ENCODE data around the gene GORASP1.

Gene GORASP1

GRCh38 chr3:39146611-39147591 lies 39.5 kb upstream of the GORASP1 start:
- Histone ChIP-seq H3K36me3 (peaks cover 50% of the 10 kb centered on the region), H3K4me3 (ENCODE audit: low read depth, low read length) (no peak overlapping the region), H3K27ac (peak overlapping the region; percentile 87), H3K27me3 (ENCODE audit: insufficient read depth, low read depth, severe bottlenecking) (no peaks in the 10 kb centered on the region), H3K9me3 (ENCODE audit: severe bottlenecking) (no peaks in the 10 kb centered on the region)
- peak; percentile 58 for DNase-seq
- TF ChIP-seq, protein P1, sequence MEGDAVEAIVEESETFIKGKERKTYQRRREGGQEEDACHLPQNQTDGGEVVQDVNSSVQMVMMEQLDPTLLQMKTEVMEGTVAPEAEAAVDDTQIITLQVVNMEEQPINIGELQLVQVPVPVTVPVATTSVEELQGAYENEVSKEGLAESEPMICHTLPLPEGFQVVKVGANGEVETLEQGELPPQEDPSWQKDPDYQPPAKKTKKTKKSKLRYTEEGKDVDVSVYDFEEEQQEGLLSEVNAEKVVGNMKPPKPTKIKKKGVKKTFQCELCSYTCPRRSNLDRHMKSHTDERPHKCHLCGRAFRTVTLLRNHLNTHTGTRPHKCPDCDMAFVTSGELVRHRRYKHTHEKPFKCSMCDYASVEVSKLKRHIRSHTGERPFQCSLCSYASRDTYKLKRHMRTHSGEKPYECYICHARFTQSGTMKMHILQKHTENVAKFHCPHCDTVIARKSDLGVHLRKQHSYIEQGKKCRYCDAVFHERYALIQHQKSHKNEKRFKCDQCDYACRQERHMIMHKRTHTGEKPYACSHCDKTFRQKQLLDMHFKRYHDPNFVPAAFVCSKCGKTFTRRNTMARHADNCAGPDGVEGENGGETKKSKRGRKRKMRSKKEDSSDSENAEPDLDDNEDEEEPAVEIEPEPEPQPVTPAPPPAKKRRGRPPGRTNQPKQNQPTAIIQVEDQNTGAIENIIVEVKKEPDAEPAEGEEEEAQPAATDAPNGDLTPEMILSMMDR (IDR thresholded peaks at IDR 0.05; ENCODE audit: low read depth, low read length), result no peak

DNA sequence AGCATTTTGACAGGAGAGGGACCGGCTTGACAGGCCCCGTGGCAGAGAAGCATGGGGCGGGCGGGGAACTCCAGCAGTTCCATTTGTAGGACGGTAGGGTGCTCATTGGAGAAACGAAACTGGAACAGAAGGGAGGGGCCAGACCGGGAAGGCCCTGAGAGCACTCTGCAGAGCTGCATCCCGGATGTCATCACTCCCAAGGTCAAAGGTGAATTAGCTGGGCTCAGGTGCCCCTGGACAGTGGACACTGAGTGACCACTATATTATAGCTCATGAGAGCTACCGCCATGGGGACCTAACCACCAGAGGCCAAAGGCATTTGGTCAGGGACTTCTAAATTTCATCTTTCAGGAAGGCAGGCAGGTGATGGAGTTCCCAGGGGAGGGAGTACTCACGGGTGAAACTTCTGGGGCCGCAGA lies 38.7 kb upstream of the GORASP1 start:
- Histone ChIP-seq H3K27me3 (ENCODE audit: insufficient read depth, low read depth, severe bottlenecking) (no peaks in the 10 kb centered on the region), H3K27ac (peak overlapping the region; percentile 87; the same call in 1 of the 2 replicates), H3K36me3 (peaks cover 55% of the 10 kb centered on the region), H3K9me3 (ENCODE audit: severe bottlenecking) (no peaks in the 10 kb centered on the region), H3K4me3 (ENCODE audit: low read depth, low read length) (no peak overlapping the region)
- DNase-seq, result no peak
- TF ChIP-seq, protein P1 (IDR thresholded peaks at IDR 0.05; ENCODE audit: low read depth, low read length), result no peak

DNA sequence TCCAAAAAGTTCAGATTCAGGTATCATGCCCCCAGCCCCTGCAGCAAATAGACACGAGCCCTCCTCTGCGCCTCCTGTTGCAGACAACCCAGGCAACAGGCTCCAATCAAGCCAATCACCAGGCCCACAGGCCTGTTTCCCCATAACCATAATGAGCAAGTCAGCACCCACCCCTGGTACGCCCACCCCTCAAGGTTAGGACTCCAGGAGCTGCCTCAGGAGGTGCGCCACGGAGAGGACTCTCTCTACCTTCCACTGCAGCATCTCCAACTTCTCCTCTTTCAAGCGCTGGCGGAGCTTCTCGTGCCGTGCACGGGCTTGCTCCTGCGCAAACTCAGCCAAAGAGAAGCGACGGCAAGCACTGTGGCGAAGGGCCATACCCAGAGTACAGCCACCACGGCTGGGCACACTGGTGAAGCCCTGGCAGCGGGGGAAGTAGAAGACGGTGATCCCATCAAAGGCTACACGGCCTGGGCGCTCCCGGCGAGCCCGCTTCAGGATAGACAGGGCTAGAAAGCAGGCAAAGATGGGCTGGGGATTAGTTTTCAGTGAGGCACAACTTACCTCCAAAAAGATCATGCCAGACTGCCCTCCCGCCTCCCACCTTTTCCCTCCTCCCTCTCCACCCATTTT lies 37.4 kb upstream of the GORASP1 start:
- DNase-seq, result no peak

DNA sequence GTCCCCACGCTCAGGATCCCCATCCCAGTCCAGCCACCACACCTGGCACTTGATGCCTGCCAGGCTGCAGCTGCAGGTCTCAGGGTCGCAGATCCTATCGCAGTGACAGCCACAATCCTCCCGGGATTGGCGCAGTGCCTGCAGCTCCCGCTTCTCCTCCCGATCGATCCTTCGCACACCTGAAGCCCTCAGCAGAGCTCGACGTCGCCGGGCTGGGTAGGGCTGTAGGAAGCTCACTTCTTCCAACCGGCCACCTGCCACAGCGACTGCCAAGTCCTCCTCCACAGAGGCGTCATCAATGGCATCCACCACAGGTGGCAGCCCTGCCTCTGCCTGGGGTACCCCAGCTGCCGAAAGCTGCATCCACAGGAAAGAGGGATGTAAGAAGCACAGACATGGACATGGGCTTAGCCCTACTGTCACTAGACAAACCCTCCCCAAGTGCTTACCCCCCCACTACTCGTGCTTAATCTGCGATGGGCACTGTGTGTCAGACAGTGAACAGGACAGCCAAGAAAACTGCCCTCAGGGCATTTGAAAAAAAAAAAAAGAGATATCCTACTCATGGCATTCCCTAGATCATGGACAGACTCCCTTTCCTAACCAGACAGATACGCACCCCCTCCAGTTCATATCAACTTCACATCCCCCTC lies 36.8 kb upstream of the GORASP1 start:
- TF ChIP-seq, protein P1 (IDR thresholded peaks at IDR 0.05; ENCODE audit: low read depth, low read length), result no peak
- no peak overlapping the region for H3K4me3 ChIP-seq (ENCODE audit: low read depth, low read length)
- no peaks in the 10 kb centered on the region for H3K9me3 ChIP-seq (ENCODE audit: severe bottlenecking)
- H3K27ac ChIP-seq, result no peak overlapping the region
- H3K27me3 ChIP-seq (ENCODE audit: insufficient read depth, low read depth, severe bottlenecking), result no peaks in the 10 kb centered on the region
- H3K36me3 ChIP-seq, result peaks cover 61% of the 10 kb centered on the region
- no peak for DNase-seq

More for the DNA sequence above, 37.4 kb upstream of the GORASP1 start:
- Histone ChIP-seq H3K36me3 (peaks cover 61% of the 10 kb centered on the region), H3K27me3 (ENCODE audit: insufficient read depth, low read depth, severe bottlenecking) (no peaks in the 10 kb centered on the region), H3K9me3 (ENCODE audit: severe bottlenecking) (no peaks in the 10 kb centered on the region), H3K4me3 (ENCODE audit: low read depth, low read length) (no peak overlapping the region), H3K27ac (no peak overlapping the region)
- TF ChIP-seq, protein P1 (IDR thresholded peaks at IDR 0.05; ENCODE audit: low read depth, low read length), result no peak

GRCh38 chr3:39143051-39143885 lies 35.8 kb upstream of the GORASP1 start:
- TF ChIP-seq, protein P1 (IDR thresholded peaks at IDR 0.05; ENCODE audit: low read depth, low read length), result no peak
- DNase-seq, result no peak
- no peak overlapping the region for H3K4me3 ChIP-seq (ENCODE audit: low read depth, low read length)
- H3K36me3 ChIP-seq, result peaks cover 61% of the 10 kb centered on the region
- no peaks in the 10 kb centered on the region for H3K9me3 ChIP-seq (ENCODE audit: severe bottlenecking)
- H3K27me3 ChIP-seq (ENCODE audit: insufficient read depth, low read depth, severe bottlenecking), result no peaks in the 10 kb centered on the region
- H3K27ac ChIP-seq, result no peak overlapping the region
